HG03159 (cell line): ENCODE measurements around the gene PIN1.
"Not testable (repeated sequence)": the region's sequence is repeated elsewhere in the genome, so short reads cannot be mapped to it uniquely, and the experiment has no call there.

Experiments
- ATAC-seq: cut with Tn5 transposase; IDR thresholded peaks from one replicate; pipeline ENCODE4 v1.9.1; 2021; ENCODE audit warnings: mild to moderate bottlenecking, moderate library complexity; ENCODE audit not compliant: unreplicated experiment

The PIN1 gene

GRCh38 chr19:9834726-9835506, at the start of gene PIN1:
Gene PIN1, plus strand, starts transcription at chr19:9835318. Its CDS starts 27 bp downstream, at chr19:9835345.
- ATAC-seq, result peak; percentile 93

GRCh38 chr19:9785367-9786331, 49.5 kb upstream of the PIN1 start:
- ATAC-seq, result peak; percentile 77

- no peak for ATAC-seq
Observed at GRCh38 chr19:9786342-9786741, 48.8 kb upstream of the PIN1 start.

- ATAC-seq, result no peak
Observed at GRCh38 chr19:9786819-9787218, 48.3 kb upstream of the PIN1 start.

DNA sequence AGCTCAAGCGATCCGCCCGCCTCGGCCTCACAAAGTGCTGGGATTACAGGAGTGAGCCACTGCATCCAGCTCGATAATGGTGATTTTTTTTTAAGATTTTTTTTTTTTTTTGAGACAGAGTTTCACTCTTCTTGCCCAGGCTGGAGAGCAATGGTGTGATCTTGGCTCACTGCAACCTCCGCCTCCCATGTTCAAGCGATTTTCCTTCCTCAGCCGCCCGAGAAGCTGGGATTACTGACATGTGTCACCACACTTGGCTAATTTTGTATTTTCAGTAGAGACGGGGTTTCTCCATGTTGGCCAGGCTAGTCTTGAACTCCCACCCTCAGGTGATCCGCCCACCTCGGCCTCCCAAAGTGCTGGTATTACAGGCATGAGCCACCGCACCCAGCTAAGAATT, 46.5 kb upstream of the PIN1 start:
- not testable (repeated sequence) for ATAC-seq

DNA sequence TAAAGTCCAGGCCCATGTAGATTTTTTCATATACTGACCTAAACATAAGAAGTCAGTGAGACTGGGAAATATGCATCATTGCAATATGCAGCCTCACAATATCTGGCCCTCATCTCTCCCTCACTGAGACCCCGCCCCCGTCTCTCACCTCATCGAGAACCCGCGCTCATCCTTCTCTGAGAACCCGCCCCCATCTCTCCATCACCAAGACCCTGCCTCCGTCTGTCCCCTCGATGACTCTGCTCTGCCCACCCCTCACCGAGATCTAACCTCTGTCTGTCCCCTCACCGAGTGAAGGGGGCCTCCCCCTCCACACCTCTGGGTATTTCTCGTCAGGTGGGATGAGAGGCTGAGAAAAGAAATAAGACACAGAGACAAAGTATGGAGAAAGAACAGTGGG, 46.1 kb upstream of the PIN1 start:
- no peak for ATAC-seq

- not testable (repeated sequence) for ATAC-seq
Observed at GRCh38 chr19:9789579-9789978, 45.5 kb upstream of the PIN1 start.

- ATAC-seq, result not testable (repeated sequence)
Observed at GRCh38 chr19:9791073-9791367, 44.1 kb upstream of the PIN1 start.

DNA sequence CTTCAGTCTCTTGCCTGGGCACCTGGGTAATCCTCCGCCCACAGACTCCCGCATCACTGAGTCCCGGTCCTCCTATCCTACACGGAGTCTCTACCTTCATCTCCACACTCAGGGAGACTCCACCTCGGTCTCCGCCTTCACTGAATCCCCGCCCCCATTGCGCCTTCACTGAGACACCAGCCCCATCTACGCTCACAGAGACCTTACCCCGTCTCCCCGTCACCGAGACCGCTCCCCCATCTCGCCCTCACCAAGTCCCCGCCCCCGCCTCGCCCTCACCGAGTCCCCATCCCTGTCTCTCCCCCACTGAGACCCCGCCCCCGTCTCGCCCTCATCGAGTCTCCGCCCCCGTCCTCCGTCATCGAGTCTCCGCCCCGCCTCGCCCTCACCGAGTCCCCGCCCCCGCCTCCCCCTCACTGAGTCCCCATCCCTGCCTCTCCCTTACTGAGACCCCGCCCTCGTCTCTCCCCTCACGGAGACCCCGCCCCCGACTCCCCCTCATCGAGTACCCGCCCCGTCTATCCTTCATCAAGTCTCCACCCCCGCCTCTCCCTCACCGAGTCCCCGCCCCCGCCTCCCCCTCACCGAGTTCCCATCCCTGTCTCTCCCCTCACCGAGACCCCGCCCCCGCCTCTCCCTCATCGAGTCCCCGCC, 43.4 kb upstream of the PIN1 start:
- peak; percentile 46 for ATAC-seq

DNA sequence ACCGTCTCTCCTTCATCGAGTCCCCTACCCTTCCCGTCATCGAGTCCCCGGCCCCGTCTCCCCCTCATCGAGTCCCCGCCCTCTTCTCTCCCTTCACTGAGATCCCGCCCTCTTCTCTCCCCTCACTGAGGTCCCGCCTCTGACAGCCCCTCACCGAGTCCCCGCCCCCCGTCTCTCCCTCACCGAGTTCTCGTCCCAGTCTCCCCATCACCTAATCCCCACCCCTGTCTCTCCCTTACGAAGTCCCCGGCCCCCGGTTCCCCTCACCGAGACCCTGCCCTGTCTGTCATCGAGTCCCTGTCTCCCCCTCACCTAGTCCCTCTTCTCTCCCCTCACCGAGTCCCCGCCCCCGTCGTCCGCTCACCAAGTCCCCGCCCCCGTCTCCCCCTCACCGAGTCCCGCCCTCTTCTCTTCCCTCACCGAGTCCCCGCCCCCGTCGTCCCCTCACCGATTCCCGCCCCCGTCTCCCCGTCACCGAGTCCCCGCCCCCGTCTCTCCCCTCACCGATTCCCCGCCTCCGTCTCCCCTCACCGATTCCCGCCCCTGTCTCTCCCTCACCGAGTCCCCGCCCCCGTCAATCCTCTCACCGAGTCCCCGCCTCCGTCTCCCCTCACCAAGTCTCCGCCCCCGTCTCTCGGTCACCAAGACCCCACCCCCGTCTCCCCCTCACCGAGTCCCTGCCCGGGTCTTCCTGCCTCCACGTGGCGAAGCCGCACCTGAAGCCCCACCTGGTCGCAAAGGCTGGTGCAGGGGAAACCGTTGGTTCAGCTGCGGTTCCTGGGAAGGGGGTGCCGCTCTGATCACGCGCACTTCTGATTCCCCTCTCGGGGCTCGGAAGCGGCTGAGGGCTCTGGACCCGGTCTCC, 42.7 kb upstream of the PIN1 start:
- ATAC-seq, result peak; percentile 46

DNA sequence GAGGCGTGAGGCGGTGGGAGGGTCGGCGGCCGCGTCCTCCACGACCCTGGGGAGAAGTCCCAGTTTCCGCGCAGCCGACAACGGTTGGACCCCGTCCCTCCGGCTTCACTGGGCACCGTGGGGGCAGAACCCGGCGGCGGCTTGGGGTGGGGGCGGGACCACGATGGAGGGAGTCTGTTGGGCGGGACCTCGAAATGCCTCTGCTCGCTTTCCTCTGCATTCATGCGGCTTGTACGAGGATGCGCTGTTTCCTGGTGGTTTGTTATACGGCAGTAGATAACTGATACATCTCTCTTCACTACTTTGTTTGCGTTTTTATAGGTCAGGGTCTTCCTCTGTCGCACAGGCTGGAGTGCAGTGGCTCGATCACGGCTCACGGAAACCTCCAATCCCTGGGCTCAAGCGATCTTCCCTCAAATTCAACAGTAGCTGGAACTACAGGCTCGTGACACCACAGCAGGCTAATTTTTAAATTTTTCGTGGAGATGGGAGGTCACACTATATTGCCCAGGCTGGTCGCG, 42.0 kb upstream of the PIN1 start:
- no peak for ATAC-seq

GRCh38 chr19:9796113-9796773, 38.9 kb upstream of the PIN1 start:
- no peak for ATAC-seq

- no peak for ATAC-seq
Observed at GRCh38 chr19:9797871-9798270, 37.2 kb upstream of the PIN1 start.

- ATAC-seq, result no peak
Observed at GRCh38 chr19:9799162-9799561, 36.0 kb upstream of the PIN1 start.

GRCh38 chr19:9801976-9802375, 33.1 kb upstream of the PIN1 start:
- ATAC-seq, result no peak

DNA sequence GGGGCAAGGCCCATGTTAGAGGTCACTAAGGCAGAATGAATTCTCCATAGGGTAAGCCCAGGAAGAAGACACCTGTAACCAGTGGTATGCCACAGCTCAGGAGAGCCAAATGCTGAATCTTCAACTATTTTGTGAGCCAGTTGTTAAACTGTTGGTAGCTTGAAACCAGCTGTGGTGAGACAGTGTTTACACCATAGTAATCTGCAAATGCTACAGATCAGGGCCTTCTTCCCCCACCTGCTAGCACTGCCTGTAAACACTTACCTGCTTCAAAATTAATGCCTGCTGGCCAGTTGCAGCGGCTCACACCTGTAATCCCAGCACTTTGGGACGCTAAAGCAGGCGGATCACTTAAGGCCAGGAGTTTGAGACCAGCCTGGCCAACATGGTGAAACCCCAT, 28.3 kb upstream of the PIN1 start:
- no peak for ATAC-seq

DNA sequence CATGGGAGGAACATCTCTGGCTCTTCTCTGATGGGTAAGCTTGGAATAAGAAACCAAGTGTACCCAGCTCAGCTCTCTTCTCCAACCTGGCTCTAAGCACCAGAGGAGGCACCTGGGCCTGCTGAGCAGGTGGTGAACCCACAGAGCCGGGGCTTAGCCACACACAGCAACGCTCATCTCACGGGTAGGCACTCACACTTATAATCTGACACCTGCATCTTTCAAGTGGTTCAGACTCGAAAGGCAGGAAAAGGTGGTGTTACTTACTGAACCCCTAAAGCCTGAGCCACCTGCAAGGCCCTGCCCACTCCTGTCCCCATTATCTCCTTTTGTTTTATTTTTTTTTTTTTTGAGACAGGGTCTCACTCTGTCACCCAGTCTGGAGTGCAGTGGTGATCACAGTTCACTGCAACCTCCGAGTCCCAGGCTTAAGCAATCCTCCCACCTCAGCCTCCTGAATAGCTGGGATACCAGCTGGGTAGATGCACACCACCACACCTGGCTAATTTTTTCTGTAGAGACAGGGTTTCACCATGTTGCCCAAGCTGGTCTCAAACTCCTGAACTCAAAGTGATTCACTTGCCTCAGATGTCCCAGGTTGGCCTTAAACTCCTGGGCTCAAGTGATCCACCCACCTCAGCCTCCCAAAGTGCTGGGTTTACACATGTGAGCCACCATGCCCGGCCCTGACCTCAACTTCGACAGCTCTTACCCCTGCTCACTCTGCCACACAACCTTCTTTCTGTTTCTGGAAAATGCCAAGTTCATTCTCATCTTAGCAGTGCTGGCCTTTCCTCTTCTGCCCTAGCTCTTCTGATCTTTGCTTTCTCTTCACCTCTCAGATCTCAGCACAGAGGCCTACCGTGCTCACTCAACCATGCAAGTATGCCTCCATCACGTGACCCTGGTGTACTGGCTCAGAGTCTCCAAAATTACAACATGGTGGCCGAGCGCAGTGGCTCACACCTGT, 26.0 kb upstream of the PIN1 start:
- ATAC-seq, result no peak

DNA sequence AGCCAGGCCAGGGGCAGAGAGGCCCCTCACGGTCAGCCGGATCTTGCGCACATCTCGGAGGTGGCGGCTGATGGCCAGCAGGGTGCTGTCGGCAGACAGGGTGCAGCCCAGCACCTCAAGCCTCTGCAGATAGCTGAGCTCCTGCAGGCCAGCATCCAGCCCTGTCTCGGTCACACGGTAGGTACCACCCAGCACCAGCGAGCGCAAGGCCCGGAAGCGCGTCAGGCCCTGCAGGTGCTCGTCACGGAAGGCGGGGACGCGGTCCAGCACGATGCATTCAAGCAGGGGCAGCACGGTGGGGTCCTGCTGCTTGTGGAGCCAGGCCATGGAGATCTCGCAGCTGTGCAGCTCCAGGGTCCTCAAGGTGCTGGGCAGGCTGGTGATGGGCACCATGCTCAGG, 24.0 kb upstream of the PIN1 start:
- no peak for ATAC-seq
